Sigmoid colon (tissue), 7 donors: Measurements from ENCODE around the gene SFTPB. TPM values are rescaled to one million over a fixed set of nuclear protein-coding genes. Genes with fewer than 3 reads are reported as not detected.
A peak's percentile ranks its signal among the peaks of the same experiment; 100 is the strongest.

Experiments used
- DNase-seq: peaks from one replicate; pipeline ENCODE4 v3.0.0-alpha.2; 2019
- H3K27ac ChIP-seq, 4 donors: fragments of 200-600 bp; sonication (generic); one replicate each; pipeline ENCODE4 v1.5.1; 2016 to 2019; ENCODE audit warnings: mild to moderate bottlenecking in 1 of 4
- H3K27me3 ChIP-seq, 3 donors: fragments of 200-600 bp; sonication (generic); one replicate each; pipeline ENCODE4 v1.5.1; 2019; ENCODE audit warnings: mild to moderate bottlenecking in 1 of 3
- H3K36me3 ChIP-seq, 4 donors: fragments of 200-600 bp; sonication (generic); one replicate each; pipeline ENCODE4 v1.5.1; 2016 to 2019
- H3K4me1 ChIP-seq, 4 donors: fragments of 200-600 bp; sonication (generic); one replicate each; pipeline ENCODE4 v1.5.1; 2017 to 2019
- H3K4me3 ChIP-seq, 4 donors: fragments of 200-600 bp; sonication (generic); one replicate each; pipeline ENCODE4 v1.5.1; 2017 to 2019; ENCODE audit warnings: mild to moderate bottlenecking in 2 of 4, moderate library complexity in 1 of 4
- H3K9me3 ChIP-seq, 4 donors: fragments of 200-600 bp in 3 of 4; sonication (generic) in 3 of 4; one replicate each; pipeline versions ENCODE4 v1.5.1 to v1.6.1; 2013 to 2019
- EP300 ChIP-seq, 4 donors: sonication (generic); formaldehyde crosslinking; IDR thresholded peaks; one replicate each; pipeline ENCODE4 v1.6.1; 2017; ENCODE audit warnings: antibody characterized with exemption in 4 of 4
- POLR2A ChIP-seq, 2 donors: fragments of 450-650 bp; IDR thresholded peaks; one replicate each; pipeline ENCODE4 v1.6.1; 2016; ENCODE audit warnings: antibody characterized with exemption in 2 of 2, mild to moderate bottlenecking in 2 of 2, moderate library complexity in 2 of 2
- POLR2AphosphoS5 ChIP-seq, 4 donors: sonication (generic); formaldehyde crosslinking; IDR thresholded peaks; one replicate each; pipeline ENCODE4 v1.6.1; 2017; ENCODE audit warnings: antibody characterized with exemption in 4 of 4
- WGBS, 2 donors: extraction: QIAGEN DNeasy Blood & Tissue Kit; methylation state at CpG; one replicate each; pipeline ENCODE4 v1.1.7; 2013; 5-methylcytosine and 5-hydroxymethylcytosine counted together
- intact Hi-C: fragments of 100-400 bp; cut with DNase I; formaldehyde crosslinking; loops from one replicate; pipeline ENCODE4 v1.15.1; 2023
- polyA plus RNA-seq, 3 donors: library from polyadenylated mRNA; stranded (reverse); fragments of 200-250 nt; gene quantifications; one replicate each; pipeline ENCODE4 v1.2.3, GENCODE V29; 2013
- total RNA-seq, 4 donors: library from RNA; depleted of rRNA; stranded (reverse); fragments of >200 nt; gene quantifications; one replicate each; pipeline ENCODE4 v1.1.0, GENCODE V29; 2016
- TF ChIP-seq, protein P1 (sequence below), 4 experiments: fragments of 450-650 bp in 3 of 4; fragments of 200-600 bp in 1 of 4; IDR thresholded peaks; one replicate each; pipeline ENCODE4 v1.5.1; 2016 to 2019; ENCODE audit warnings: antibody characterized with exemption in 4 of 4, mild to moderate bottlenecking in 3 of 4, moderate library complexity in 2 of 4
- donor health status: healthy with polysubstance abuse.
- donor health status: Bipolar disorder and iron deficiency.
- donor health status: healthy.

The SFTPB gene
- total and polyA plus RNA-seq, 7 donors = 0.57 to 23.4 TPM; not detected in 5

DNA sequence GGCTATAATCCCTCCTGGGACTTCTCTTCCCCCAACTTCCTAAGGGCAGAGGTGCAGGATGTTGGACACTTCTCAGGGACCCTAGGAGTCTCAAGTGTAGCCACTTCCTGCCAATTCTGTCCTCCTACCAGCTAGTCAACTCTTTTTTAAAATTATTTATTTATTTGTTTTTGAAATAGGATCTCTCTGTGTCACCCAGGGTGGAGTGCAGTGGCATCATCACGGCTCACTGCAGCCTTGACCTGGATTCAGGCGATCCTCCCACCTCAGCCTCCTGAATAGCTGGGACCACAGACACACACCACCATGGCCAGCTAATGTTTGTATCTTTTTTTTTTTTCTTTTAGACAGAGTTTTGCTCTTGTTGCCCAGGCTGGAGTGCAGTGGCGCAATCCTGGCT, 11.5 kb downstream of the SFTPB start:
- peaks cover 0 to 43% (median 0%) of the 10 kb centered on the region in 4 donors for H3K36me3 ChIP-seq
- H3K27me3 ChIP-seq = no peaks in the 10 kb centered on the region
- H3K4me3 ChIP-seq = no peak overlapping the region
- 91 to 93% methylated on average over 3 of the region's 3 CpGs for WGBS, 2 donors
- H3K27ac ChIP-seq = no peak overlapping the region
- H3K4me1 ChIP-seq = no peaks in the 10 kb centered on the region
- no peaks in the 10 kb centered on the region for H3K9me3 ChIP-seq
- no peak for DNase-seq
- TF ChIP-seq POLR2A (IDR thresholded peaks at IDR 0.05) = no peak
- no peak for TF ChIP-seq POLR2AphosphoS5 (IDR thresholded peaks at IDR 0.05)
- no peak for TF ChIP-seq EP300 (IDR thresholded peaks at IDR 0.05)
- TF ChIP-seq, protein P1, sequence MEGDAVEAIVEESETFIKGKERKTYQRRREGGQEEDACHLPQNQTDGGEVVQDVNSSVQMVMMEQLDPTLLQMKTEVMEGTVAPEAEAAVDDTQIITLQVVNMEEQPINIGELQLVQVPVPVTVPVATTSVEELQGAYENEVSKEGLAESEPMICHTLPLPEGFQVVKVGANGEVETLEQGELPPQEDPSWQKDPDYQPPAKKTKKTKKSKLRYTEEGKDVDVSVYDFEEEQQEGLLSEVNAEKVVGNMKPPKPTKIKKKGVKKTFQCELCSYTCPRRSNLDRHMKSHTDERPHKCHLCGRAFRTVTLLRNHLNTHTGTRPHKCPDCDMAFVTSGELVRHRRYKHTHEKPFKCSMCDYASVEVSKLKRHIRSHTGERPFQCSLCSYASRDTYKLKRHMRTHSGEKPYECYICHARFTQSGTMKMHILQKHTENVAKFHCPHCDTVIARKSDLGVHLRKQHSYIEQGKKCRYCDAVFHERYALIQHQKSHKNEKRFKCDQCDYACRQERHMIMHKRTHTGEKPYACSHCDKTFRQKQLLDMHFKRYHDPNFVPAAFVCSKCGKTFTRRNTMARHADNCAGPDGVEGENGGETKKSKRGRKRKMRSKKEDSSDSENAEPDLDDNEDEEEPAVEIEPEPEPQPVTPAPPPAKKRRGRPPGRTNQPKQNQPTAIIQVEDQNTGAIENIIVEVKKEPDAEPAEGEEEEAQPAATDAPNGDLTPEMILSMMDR (IDR thresholded peaks at IDR 0.05) = no peak
- intact Hi-C loops = no loop called here

DNA sequence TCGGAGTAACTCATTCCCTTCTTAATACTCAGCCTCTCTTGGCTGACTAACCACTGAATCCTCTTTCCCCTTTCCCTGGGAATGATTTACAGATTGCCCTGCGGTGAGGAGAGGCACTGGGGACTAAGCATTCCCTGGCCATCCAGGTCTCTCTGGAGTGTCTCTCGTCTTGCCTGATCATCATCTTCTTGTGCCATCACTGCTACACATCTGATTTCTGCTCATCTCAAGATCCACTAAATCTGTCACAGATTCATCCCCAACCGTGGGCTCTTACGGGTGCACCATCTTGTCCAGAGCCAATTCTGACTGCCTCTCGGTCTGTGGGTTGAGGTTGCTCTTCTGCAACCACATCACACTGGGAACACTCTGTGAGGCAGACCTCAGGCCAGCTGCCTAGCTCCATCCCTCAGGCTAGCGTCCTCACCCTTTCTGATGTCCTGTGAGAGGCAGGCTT, 12.0 kb downstream of the SFTPB start:
- Histone ChIP-seq H3K27me3 (no peaks in the 10 kb centered on the region), H3K9me3 (no peaks in the 10 kb centered on the region), H3K27ac (no peak overlapping the region), H3K4me3 (no peak overlapping the region), H3K4me1 (no peaks in the 10 kb centered on the region), H3K36me3 (peaks cover 0 to 45% (median 0%) of the 10 kb centered on the region in 4 donors)
- DNase-seq = no peak
- 90 to 93% methylated on average over 7 of the region's 7 CpGs for WGBS, 2 donors
- intact Hi-C loops = no loop called here
- TF ChIP-seq POLR2AphosphoS5 (IDR thresholded peaks at IDR 0.05) (no peak), EP300 (IDR thresholded peaks at IDR 0.05) (no peak), POLR2A (IDR thresholded peaks at IDR 0.05) (no peak)

DNA sequence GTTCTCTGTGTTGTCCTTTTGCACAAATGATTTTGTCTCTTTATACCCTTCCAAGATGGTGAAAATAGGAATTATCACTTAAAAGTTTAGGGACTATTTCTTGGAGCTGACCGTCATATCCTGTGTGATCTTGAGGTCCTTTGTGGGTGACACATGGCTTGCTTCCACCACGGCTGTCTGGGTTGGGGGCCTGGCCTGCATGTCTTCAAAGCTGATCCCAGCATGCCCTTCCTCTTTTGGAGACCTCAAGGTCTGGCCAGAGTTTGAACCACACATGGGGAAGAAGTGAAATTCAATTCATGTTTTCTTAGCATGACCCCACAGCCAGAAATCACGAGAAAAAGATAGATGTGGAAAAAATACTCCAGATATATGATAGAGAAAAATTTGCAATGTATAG, 14.0 kb downstream of the SFTPB start:
- peaks cover 7 to 65% (median 12%) of the 10 kb centered on the region in 4 donors for H3K36me3 ChIP-seq

DNA sequence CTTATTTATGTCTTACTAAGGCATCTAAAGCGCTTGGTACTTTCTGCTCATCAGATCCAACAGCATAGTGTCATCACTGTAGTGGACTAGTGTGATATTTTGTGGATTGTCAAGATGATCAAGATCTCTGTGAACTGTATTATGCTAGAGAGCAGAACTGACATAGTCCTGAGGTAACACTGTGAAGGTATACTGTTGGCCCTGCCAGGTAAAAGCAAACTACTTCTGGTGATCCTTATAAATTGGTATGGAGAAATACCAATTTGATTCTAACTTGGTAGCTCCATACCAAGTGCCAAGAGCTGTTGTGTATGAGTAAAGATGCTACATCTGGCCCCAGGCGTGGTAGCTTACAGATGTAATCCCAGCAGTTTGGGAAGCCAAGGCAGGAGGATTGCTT, 15.9 kb downstream of the SFTPB start:
- H3K36me3 ChIP-seq = peaks cover 18 to 73% (median 30%) of the 10 kb centered on the region in 4 donors
- no peaks in the 10 kb centered on the region for H3K27me3 ChIP-seq
- H3K27ac ChIP-seq = no peak overlapping the region

More for the DNA sequence above, 14.0 kb downstream of the SFTPB start:
- H3K4me1 ChIP-seq = no peaks in the 10 kb centered on the region
- no peak for DNase-seq
- no peaks in the 10 kb centered on the region for H3K27me3 ChIP-seq
- WGBS, 2 donors = 78 to 88% methylated on average over 3 of the region's 3 CpGs
- H3K9me3 ChIP-seq = no peaks in the 10 kb centered on the region
- intact Hi-C loops = no loop called here
- no peak overlapping the region for H3K27ac ChIP-seq
- H3K4me3 ChIP-seq = no peak overlapping the region
- TF ChIP-seq EP300 (IDR thresholded peaks at IDR 0.05) (no peak), POLR2AphosphoS5 (IDR thresholded peaks at IDR 0.05) (no peak), POLR2A (IDR thresholded peaks at IDR 0.05) (no peak)

DNA sequence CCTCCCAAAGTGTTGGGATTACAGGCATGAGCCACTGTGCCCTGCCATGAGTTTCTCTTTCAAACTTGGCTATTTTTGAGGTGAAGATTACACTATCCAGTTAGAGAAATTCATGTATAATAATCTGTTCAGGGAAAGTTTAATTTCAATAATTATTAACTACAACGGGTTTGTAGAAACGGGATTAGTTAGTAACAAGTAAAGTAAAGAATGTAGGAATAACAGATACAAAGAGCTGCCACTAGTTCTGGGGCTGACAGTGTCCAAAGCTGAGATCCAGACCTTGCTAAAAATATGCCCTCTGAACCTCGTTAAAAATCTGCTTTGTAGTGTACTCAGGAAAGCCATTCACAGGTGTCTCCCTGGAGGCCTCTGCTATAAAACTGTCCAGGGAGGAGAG, 16.9 kb downstream of the SFTPB start:
- no peak for DNase-seq
- intact Hi-C loops = no loop called here

More for the DNA sequence above, 15.9 kb downstream of the SFTPB start:
- intact Hi-C loops = no loop called here
- no peak overlapping the region for H3K4me3 ChIP-seq
- no peaks in the 10 kb centered on the region for H3K4me1 ChIP-seq
- 96 to 97% methylated on average over 2 of the region's 2 CpGs for WGBS, 2 donors
- H3K9me3 ChIP-seq = no peaks in the 10 kb centered on the region
- TF ChIP-seq POLR2A (IDR thresholded peaks at IDR 0.05) (no peak), EP300 (IDR thresholded peaks at IDR 0.05) (no peak), POLR2AphosphoS5 (IDR thresholded peaks at IDR 0.05) (no peak)
- TF ChIP-seq, protein P1 (IDR thresholded peaks at IDR 0.05) = no peak
- DNase-seq = peak; percentile 35

More for the DNA sequence above, 16.9 kb downstream of the SFTPB start:
- 31 to 69% methylated on average over 3 of the region's 3 CpGs for whole genome bisulfite sequencing, 2 donors
- no peak overlapping the region for H3K4me3 ChIP-seq
- no peaks in the 10 kb centered on the region for H3K9me3 ChIP-seq
- no peak overlapping the region for H3K27ac ChIP-seq
- H3K27me3 ChIP-seq = no peaks in the 10 kb centered on the region
- H3K36me3 ChIP-seq = peaks cover 21 to 77% (median 38%) of the 10 kb centered on the region in 4 donors
- no peaks in the 10 kb centered on the region for H3K4me1 ChIP-seq
- TF ChIP-seq EP300 (IDR thresholded peaks at IDR 0.05) (no peak), POLR2AphosphoS5 (IDR thresholded peaks at IDR 0.05) (no peak)
- TF ChIP-seq, protein P1 (IDR thresholded peaks at IDR 0.05) = no peak
